Suprapubic skin (tissue), 4 donors: ENCODE results near the gene CA7. TPM values are rescaled to one million over a fixed set of nuclear protein-coding genes. Genes with fewer than 3 reads are reported as not detected.

Experiments used
- DNase-seq, 2 donors: peaks; one replicate each; pipeline ENCODE4 v3.0.0-alpha.2; 2019; ENCODE audit warnings: low spot score in 2 of 2
- H3K27ac ChIP-seq: fragments of 200-600 bp; sonication (generic); one replicate; pipeline ENCODE4 v1.5.1; 2019
- H3K27me3 ChIP-seq: fragments of 200-600 bp; sonication (generic); one replicate; pipeline ENCODE4 v1.5.1; 2019
- H3K36me3 ChIP-seq: fragments of 200-600 bp; sonication (generic); one replicate; pipeline ENCODE4 v1.5.1; 2019
- H3K4me1 ChIP-seq: fragments of 200-600 bp; sonication (generic); one replicate; pipeline ENCODE4 v1.5.1; 2019
- H3K4me3 ChIP-seq: fragments of 200-600 bp; sonication (generic); one replicate; pipeline ENCODE4 v1.5.1; 2019; ENCODE audit warnings: mild to moderate bottlenecking
- H3K9me3 ChIP-seq: fragments of 200-600 bp; sonication (generic); one replicate; pipeline ENCODE4 v1.5.1; 2019
- CTCF ChIP-seq, 2 donors: fragments of 200-600 bp in 1 of 2; fragments of 450-650 bp in 1 of 2; sonication (generic) in 1 of 2; IDR thresholded peaks; one replicate each; pipeline ENCODE4 v1.5.1; 2016 to 2019; ENCODE audit warnings: antibody characterized with exemption in 2 of 2, mild to moderate bottlenecking in 1 of 2, moderate library complexity in 1 of 2
- EP300 ChIP-seq: sonication (generic); formaldehyde crosslinking; IDR thresholded peaks from one replicate; pipeline ENCODE4 v1.6.1; 2017; ENCODE audit warnings: antibody characterized with exemption
- POLR2A ChIP-seq, 2 donors: fragments of 450-650 bp; IDR thresholded peaks; one replicate each; pipeline ENCODE4 v1.6.1; 2017; ENCODE audit warnings: antibody characterized with exemption in 2 of 2, mild to moderate bottlenecking in 2 of 2, moderate library complexity in 2 of 2
- POLR2AphosphoS5 ChIP-seq, 3 donors: sonication (generic); formaldehyde crosslinking; IDR thresholded peaks; one replicate each; pipeline ENCODE4 v1.6.1; 2017; ENCODE audit warnings: antibody characterized with exemption in 3 of 3
- WGBS: methylation state at CpG from one replicate; pipeline ENCODE4 v1.1.5; 2018; 5-methylcytosine and 5-hydroxymethylcytosine counted together
- total RNA-seq, 4 donors: library from RNA; depleted of rRNA; stranded (reverse); fragments of >200 nt; gene quantifications; one replicate each; pipeline ENCODE4 v1.1.0, GENCODE V29; 2016

CA7 gene
- total RNA-seq, 4 donors from 2014 or later = not detected

GRCh38 chr16:66881560-66881959 lies 37.3 kb downstream of the CA7 start:
- H3K27ac ChIP-seq = no peak overlapping the region
- H3K4me3 ChIP-seq = peak overlapping the region; percentile 71
- H3K27me3 ChIP-seq = no peaks in the 10 kb centered on the region
- H3K36me3 ChIP-seq = peaks cover 25% of the 10 kb centered on the region
- H3K4me1 ChIP-seq = peaks cover 21% of the 10 kb centered on the region
- DNase-seq = no peak
- WGBS = 77% methylated on average over 2 of the region's 2 CpGs
- H3K9me3 ChIP-seq = no peaks in the 10 kb centered on the region
- TF ChIP-seq POLR2A (IDR thresholded peaks at IDR 0.05) = no peak
- TF ChIP-seq CTCF (IDR thresholded peaks at IDR 0.05) = no peak
- TF ChIP-seq EP300 = no peak
- TF ChIP-seq POLR2AphosphoS5 (IDR thresholded peaks at IDR 0.05) = no peak

GRCh38 chr16:66881964-66882508 lies 37.8 kb downstream of the CA7 start:
- no peak overlapping the region for H3K27ac ChIP-seq

GRCh38 chr16:66882702-66883101 lies 38.5 kb downstream of the CA7 start:
- Histone ChIP-seq H3K27me3 (no peaks in the 10 kb centered on the region), H3K4me3 (no peak overlapping the region), H3K4me1 (peaks cover 21% of the 10 kb centered on the region), H3K9me3 (no peaks in the 10 kb centered on the region), H3K36me3 (peaks cover 30% of the 10 kb centered on the region), H3K27ac (no peak overlapping the region)
- 91% methylated on average over 3 of the region's 3 CpGs for WGBS
- TF ChIP-seq POLR2A (IDR thresholded peaks at IDR 0.05) (no peak), CTCF (IDR thresholded peaks at IDR 0.05) (no peak), EP300 (no peak), POLR2AphosphoS5 (IDR thresholded peaks at IDR 0.05) (no peak)
- no peak for DNase-seq

More at GRCh38 chr16:66881964-66882508, 37.8 kb downstream of the CA7 start:
- TF ChIP-seq POLR2A (IDR thresholded peaks at IDR 0.05) (no peak), EP300 (no peak), CTCF (IDR thresholded peaks at IDR 0.05) (no peak), POLR2AphosphoS5 (IDR thresholded peaks at IDR 0.05) (no peak)
- Histone ChIP-seq H3K27me3 (no peaks in the 10 kb centered on the region), H3K36me3 (peaks cover 29% of the 10 kb centered on the region), H3K4me1 (peaks cover 21% of the 10 kb centered on the region), H3K4me3 (no peak overlapping the region), H3K9me3 (no peaks in the 10 kb centered on the region)
- DNase-seq = no peak
- WGBS = 90% methylated on average over 8 of the region's 8 CpGs

- Histone ChIP-seq H3K9me3 (no peaks in the 10 kb centered on the region), H3K36me3 (peaks cover 30% of the 10 kb centered on the region), H3K27me3 (no peaks in the 10 kb centered on the region), H3K4me3 (no peak overlapping the region), H3K27ac (no peak overlapping the region), H3K4me1 (peaks cover 13% of the 10 kb centered on the region)
- TF ChIP-seq CTCF (IDR thresholded peaks at IDR 0.05) (no peak), EP300 (no peak), POLR2AphosphoS5 (IDR thresholded peaks at IDR 0.05) (no peak), POLR2A (IDR thresholded peaks at IDR 0.05) (no peak)
- WGBS = 83% methylated on average over 10 of the region's 12 CpGs
- DNase-seq = no peak
Measured at GRCh38 chr16:66885491-66885890, 41.3 kb downstream of the CA7 start.

GRCh38 chr16:66886321-66886720 lies 42.1 kb downstream of the CA7 start:
- Histone ChIP-seq H3K27me3 (no peaks in the 10 kb centered on the region), H3K4me1 (peaks cover 5% of the 10 kb centered on the region), H3K36me3 (peaks cover 30% of the 10 kb centered on the region), H3K4me3 (no peak overlapping the region), H3K9me3 (no peaks in the 10 kb centered on the region), H3K27ac (no peak overlapping the region)
- 54% methylated on average over 2 of the region's 2 CpGs for WGBS
- TF ChIP-seq EP300 = no peak
- TF ChIP-seq POLR2AphosphoS5 (IDR thresholded peaks at IDR 0.05) = no peak
- TF ChIP-seq POLR2A (IDR thresholded peaks at IDR 0.05) = no peak
- no peak for TF ChIP-seq CTCF (IDR thresholded peaks at IDR 0.05)
- DNase-seq = no peak
